ENCODE results near the gene GPR15. TPM values are rescaled to one million over a fixed set of nuclear protein-coding genes. Genes with fewer than 3 reads are reported as not detected.

GPR15 gene
- total and polyA plus RNA-seq, 10 of the 15 experiments (the other 5 are each of a cell fraction or from before 2014, with no cell fraction given): 70.7 to 150 (median 115) TPM

GRCh38 chr3:98531622-98532274 is at the start of gene GPR15 (continued):
- TF ChIP-seq CEBPZ (IDR thresholded peaks at IDR 0.05; ENCODE audit: low read depth, low read length) (no peak), ZBTB11 (CRISPR knock-in tag; IDR thresholded peaks at IDR 0.05) (no peak), ASH2L (IDR thresholded peaks at IDR 0.05; ENCODE audit: borderline replicate concordance, low read depth) (no peak), TAF1 (IDR thresholded peaks at IDR 0.05; ENCODE audit: borderline replicate concordance, low read depth, low read length) (peak; percentile 50; the same call in 1 of the 2 replicates)
- TF ChIP-seq, protein P1, sequence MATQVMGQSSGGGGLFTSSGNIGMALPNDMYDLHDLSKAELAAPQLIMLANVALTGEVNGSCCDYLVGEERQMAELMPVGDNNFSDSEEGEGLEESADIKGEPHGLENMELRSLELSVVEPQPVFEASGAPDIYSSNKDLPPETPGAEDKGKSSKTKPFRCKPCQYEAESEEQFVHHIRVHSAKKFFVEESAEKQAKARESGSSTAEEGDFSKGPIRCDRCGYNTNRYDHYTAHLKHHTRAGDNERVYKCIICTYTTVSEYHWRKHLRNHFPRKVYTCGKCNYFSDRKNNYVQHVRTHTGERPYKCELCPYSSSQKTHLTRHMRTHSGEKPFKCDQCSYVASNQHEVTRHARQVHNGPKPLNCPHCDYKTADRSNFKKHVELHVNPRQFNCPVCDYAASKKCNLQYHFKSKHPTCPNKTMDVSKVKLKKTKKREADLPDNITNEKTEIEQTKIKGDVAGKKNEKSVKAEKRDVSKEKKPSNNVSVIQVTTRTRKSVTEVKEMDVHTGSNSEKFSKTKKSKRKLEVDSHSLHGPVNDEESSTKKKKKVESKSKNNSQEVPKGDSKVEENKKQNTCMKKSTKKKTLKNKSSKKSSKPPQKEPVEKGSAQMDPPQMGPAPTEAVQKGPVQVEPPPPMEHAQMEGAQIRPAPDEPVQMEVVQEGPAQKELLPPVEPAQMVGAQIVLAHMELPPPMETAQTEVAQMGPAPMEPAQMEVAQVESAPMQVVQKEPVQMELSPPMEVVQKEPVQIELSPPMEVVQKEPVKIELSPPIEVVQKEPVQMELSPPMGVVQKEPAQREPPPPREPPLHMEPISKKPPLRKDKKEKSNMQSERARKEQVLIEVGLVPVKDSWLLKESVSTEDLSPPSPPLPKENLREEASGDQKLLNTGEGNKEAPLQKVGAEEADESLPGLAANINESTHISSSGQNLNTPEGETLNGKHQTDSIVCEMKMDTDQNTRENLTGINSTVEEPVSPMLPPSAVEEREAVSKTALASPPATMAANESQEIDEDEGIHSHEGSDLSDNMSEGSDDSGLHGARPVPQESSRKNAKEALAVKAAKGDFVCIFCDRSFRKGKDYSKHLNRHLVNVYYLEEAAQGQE (IDR thresholded peaks at IDR 0.05; ENCODE audit: low read depth, low read length): 0 out of 2 replicates have a peak, but pooled peaks have one; percentile 2

Data from GM12878 (cell line).